ENCODE measurements around the gene HMG20A.

The HMG20A gene

DNA sequence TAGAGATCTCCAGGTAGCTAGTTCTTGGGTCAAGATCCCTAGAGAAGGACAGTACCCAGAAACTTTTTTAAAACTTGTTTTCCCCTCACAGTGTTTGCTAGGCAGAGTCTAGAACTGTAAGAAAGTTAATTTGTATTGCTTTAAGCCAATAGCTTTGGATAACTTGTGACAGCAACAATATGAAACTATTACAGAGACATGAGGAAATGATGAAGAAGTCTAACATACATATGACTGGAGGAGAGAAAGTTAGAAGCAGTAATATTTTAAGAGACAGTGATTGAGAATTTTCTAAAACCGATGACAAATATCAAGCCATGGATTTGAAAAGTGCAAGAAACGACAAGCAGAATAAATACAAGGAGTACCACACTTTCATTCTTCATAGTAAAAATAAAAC lies 10.0 kb downstream of the HMG20A start:
- DNase-seq: no peak

DNA sequence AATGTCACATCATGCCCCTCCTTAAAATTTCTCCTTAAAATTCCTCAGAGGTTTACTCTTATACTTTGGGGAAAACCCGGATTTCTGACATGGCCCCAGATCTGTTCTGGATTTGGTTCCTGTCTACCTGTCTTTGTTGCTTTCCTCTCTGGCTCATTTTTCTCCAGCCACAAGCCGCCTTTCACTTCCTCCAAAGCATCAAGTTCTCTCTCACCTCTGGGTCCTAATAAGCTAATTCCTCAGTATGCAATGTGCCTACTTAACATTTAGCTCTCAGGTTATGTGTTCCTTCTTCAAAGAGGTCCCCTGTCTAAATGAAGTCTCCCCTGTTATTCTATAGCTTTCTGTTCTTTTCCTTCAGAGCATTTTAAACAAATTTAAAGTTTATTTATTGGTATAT lies 16.1 kb downstream of the HMG20A start:
- DNase-seq: no peak

GRCh38 chr15:77437264-77437663 lies 16.6 kb downstream of the HMG20A start:
- DNase-seq: no peak

- no peak for DNase-seq
These were observed 19.8 kb downstream of the HMG20A start for GRCh38 chr15:77440378-77440999.

DNA sequence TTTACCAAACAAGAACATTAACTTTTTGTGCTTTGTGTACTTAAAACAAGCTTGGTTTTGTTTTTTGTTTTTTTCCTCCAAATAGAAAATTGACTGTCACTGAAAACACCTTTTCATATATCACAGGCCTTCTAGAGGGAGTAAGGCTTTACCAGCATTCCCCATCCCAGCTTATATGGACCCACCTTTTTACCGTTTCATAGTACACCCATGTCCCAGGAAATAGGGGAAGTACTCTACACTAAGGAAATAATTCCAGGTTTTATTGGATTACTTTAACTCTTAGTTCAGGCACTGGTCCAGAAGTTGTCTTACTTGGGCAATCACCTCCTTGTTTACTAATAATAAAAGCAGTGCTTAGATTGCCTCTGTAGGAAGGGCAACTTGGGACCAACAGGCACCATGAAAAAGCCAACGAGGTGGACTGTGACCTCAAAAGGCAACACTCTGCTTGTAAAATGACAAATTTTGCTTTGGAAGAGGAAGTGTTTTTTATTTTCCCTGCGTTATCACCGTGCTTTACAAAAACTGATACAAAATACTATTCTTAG lies 26.2 kb downstream of the HMG20A start:
- no peak for DNase-seq

DNA sequence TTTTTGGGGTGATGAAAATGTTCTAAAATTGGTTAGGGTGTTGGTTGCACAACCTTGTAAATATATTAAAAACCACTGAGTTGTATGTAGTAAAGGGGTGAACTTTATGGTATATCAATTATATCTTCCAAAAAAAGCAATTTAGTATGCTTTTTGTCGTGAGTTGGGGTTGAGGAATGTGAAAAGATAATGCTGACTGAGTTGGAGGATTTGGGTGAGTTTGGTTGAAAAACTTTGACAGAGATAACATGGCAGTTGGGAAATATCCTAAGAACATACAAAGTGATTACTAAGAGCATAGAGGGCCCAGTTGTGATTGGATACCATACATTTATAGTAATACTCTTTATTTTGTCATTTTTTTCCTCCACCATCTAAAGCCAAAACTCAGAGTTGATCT lies 33.6 kb downstream of the HMG20A start:
- DNase-seq: no peak

GRCh38 chr15:77454951-77455350 lies 34.3 kb downstream of the HMG20A start:
- DNase-seq: peak; percentile 17 to 26

DNA sequence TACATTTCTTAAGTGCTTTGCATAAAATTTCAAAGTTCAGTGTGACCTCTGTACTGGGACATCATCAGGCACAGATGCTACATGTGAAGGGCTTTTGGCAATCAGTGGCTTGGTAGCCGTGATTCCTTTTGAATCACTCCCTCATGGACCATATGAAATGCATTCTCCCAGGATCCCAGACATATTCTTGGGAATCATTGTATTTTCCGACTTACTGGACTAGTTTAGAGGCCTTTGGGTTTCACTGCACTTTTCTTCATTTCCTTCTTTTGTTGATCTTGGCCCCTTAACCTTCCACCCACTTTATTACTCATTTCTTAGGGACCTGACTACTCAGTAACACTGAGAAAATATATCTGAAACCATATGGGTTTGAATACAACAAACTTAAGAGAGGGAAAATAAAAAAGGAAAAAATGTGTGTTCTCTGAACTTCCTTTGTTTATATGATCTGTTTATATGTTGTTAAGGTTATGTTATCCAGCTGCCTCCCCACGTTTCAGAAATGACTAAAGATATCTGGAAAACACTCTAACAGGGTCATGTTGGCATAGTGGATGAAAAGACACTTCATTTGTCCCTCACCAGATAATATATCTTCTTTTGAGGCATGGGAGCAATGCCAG lies 35.1 kb downstream of the HMG20A start:
- DNase-seq: no peak

DNA sequence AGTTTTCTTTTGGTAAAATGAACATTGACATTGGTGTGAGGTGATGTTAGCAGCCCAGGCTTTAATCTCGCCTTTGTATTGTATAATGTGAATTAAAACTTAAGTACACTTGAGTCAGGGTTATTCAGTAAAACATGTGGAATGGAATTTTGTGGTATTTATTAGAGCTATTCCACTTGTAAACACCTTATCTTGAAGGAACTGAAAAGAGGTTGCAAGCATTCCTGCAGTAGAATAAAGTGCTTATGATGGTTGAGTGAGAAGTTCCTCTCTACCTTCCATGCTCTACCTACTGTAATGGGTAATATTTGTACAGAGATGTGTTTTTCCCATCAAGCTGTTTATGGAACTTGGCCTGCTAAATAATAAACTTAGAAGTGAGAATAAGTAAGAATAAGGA lies 36.1 kb downstream of the HMG20A start:
- no peak for DNase-seq

GRCh38 chr15:77457191-77457904 lies 36.7 kb downstream of the HMG20A start:
- no peak for DNase-seq

GRCh38 chr15:77457905-77458265 lies 37.2 kb downstream of the HMG20A start:
- no peak for DNase-seq

DNA sequence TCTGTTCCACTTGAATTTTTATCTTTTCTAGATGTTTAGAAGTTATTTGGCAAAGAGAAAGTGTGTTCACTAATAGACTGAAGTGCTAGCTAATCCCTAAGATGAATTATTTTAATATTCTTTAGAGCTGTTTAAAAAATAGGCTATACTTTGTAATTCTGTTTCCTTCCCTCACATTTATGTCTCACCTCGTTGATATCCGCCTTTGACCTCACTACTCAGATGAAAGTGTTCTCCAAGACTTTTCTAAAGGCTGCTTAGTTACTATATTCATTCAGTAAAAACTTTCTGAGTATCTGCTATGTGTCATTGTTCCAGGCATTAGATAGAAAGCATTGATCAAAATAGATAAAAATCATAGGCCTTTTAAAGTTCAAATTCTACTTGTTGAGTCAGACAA lies 38.3 kb downstream of the HMG20A start:
- no peak for DNase-seq

DNA sequence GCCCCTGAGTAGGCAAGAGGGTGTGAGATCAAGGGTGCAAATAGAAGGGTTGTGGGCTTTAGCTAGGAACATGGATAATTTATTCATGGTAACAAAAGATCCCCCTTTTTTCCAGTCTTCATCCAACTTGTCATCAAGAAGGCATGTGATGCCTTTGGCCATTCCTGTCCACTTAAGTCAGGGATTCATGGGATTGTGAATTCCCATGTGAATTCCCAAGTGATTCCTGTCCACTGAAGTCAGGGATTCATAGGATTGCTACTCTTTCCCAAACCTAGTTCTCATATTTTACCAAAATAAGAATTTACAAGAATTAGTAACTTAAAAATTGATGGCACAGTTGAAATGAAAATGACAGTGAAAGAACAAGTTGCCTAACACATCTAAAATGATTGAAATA lies 40.8 kb downstream of the HMG20A start:
- no peak for DNase-seq

- no peak for DNase-seq
These were observed 43.6 kb downstream of the HMG20A start for GRCh38 chr15:77464129-77464865.

GRCh38 chr15:77466521-77466920 lies 45.8 kb downstream of the HMG20A start:
- no peak for DNase-seq

GRCh38 chr15:77468896-77469295 lies 48.2 kb downstream of the HMG20A start:
- DNase-seq: no peak

GRCh38 chr15:77470235-77470634 lies 49.5 kb downstream of the HMG20A start:
- DNase-seq: no peak

DNA sequence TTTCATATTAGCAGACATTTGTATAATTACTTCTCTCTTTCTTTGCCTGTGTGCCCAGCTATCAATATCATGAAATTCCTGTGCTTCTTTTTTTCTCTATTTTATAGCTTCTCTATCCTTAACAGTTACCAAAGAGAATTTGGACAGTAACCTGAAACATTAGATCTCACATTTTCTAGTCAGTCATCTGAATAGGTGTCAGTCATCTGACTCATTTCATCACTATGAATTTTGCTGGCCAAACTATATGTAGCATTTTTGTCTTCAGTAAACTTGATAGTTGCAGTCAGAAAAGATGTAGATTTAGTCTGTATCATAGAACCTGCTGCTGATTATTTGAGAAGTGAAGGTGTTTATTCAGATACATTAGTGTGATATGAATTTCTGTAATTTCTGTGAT lies 52.6 kb downstream of the HMG20A start:
- DNase-seq: no peak

DNA sequence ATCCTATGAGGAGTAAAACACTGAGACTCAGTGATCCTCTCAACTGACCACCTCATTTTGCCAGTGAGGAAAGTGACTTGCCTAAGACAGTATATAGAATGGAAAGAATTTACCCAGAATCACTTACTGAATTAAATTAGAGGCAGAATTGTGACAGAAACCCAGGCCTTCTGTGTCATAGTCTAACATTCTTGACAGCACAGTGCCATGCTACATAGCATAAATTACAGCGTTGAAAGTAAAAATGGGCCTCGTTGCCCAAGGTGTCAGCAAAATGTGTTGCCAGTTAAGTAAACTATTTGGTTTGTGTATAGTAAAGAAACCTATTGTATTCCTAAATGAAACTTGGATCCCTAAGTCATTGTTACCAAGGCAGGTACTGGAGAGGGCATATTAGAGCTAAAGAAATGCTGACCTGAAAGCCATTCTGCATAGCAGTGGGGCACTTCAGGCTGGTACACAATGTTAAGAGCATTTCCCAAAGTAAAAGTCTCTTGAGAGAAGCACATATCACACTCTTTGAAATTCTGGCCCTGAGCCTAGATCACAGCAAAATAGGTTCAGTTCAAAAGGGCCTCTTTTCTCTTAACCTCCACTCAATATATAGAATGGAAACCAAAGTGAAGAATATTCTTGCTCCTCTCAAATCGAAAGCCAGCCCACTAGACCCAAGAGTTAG lies 53.8 kb downstream of the HMG20A start:
- no peak for DNase-seq

GRCh38 chr15:77475001-77475400 lies 54.3 kb downstream of the HMG20A start:
- no peak for DNase-seq

DNA sequence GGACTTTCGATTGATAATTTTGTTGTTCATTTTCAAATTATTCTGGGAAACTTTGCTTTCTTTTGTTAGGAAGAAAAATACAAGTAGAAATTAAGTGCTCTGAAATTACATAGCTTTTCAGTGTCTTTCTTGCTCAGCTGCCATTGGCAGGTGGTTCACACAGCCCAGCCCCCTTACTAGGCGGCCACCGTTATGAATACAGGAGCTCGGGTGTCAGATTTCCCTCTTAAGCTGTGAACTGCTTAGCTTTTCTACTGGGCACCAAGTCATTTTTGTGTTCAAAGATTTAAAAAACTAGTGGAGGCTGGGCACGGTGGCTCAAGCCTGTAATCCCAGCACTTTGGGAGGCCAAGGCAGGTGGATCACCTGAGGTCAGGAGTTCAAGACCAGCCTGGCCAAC lies 55.2 kb downstream of the HMG20A start:
- no peak for DNase-seq

- no peak for DNase-seq
These were observed 56.3 kb downstream of the HMG20A start for GRCh38 chr15:77476995-77477394.

DNA sequence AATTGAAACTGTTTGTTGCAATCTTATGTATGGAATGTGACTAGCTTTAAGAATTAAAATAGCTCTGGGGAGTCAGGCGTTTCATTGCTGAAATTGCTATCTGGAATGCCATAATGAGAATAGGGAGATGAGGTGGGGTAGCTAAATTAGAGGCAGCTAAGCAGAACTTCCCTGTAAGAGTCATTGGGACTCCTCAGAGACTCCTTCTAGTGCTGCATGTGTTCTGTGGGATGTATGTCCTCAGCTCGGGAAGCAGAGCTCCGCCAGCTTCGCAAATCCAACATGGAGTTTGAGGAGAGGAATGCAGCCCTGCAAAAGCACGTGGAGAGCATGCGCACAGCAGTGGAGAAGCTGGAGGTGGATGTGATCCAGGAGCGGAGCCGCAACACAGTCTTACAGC lies 57.4 kb downstream of the HMG20A start:
- no peak for DNase-seq

Measured in inflammatory macrophage (primary cell).